GM21528 (cell line): ENCODE results near the gene DNAJC11.

ENCODE experiments used
- ATAC-seq: cut with Tn5 transposase; IDR thresholded peaks from one replicate; pipeline ENCODE4 v1.9.1; 2021; ENCODE audit warnings: mild to moderate bottlenecking, moderate library complexity; ENCODE audit not compliant: unreplicated experiment, low FRiP score

The DNAJC11 gene

DNA sequence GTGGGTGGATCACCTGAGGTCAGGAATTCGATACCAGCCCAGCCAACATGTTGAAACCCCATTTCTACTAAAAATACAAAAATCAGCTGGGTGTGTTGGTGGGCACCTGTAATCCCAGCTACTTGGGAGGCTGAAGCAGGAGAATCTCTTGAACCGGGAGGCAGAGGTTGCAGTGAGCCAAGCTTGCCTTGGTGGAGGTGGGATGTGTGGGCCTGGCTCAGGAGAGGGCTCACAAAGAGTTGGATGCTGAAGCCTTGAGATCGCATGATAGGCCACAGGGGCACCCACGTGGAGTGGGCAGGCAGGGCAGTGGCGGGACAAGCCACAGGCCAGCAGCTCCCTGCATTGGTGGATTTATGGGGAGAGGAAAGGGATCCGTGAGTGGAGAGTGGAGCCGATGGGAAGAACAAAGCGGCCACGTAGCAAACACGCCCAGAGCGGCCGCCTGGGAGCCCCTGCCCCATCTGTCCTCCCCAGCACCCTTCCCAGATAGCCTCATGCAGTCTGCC is 72.6 kb downstream of the DNAJC11 start:
- no peak for ATAC-seq

DNA sequence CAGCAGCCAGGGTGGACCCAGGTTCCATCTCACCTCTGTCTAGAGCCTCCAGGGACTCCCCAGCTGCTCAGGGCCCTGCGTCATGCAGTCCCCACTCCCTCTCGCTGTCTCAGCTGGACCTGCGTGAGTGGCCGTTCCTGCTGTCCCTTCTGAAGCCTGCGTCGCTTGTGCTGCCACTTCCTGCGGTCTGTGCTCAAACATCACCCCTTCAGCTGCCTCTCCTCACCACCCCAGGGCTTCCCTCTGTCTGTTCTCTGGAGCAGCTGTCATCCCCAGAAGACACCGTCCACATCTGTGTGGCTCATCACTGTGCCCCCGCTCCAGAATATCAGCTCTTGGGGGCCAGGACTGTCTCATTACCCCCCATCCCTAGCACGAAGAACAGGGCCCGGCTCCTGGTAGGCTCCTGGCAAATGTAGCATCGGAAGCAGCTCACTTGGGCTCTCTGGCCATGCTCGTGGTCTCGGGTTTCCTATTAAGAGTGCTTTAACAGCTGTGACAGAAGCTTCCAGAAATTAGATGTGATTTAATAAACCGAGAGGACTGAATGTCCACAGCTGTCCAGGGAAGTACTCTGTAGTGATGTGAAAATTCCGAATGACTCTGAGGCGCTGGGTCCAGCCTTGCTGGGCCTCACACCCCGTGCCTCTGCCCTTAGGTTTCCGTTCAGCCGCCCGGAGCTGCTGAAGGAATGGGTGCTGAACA is 73.6 kb downstream of the DNAJC11 start:
- ATAC-seq, result no peak

DNA sequence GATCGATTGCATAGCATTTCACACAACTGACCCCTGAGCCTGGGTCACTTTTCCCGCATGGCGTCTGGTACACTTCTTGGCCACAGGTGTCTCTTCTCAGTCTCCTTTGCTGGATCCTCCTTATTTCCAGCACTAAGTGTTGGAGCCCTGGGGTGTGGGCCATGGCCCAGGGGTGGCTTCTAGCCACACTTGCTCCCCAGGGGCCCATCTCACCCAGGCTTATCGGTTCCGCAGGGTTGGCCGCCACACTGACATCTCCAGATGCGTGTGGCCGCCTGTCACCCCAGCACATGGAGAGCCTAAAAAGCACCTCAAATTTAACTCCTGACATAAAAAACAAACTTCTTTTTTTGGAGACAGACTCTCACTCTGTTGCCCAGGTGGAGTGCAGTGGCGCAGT is 74.6 kb downstream of the DNAJC11 start:
- ATAC-seq, result no peak

DNA sequence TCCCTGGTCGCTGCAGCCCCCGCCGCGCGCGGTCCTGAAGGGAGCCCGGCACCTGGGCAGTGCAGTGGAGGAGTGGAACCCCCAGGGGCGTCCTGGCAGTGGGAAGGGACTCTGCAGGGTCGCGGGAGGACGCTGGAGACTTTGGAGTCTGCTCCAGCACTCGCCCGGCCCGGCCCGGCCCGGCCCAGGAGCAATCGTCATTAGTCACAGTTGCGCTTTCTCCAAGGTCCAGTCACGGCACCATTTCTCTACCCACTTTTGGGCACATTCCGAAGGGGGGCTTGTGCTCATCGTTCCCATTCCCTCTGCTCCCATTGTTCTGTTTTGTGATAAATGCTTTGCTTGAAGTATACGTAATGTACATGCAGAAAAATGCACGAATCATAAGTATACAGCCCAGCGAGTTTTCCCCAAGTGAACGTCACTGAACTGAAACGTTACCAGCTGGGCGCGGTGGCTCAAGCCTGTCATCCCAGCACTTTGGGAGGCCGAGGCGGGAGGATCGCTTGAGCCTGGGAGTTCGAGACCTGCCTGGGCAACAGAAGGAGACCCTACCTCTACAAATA is 75.9 kb downstream of the DNAJC11 start:
- ATAC-seq, result no peak

GRCh38 chr1:6624710-6625583 is 76.7 kb downstream of the DNAJC11 start, which contains the start of gene THAP3:
Gene THAP3, plus strand, starts transcription at chr1:6624868. Its CDS starts 351 bp downstream, at chr1:6625219.
- peak; percentile 85 for ATAC-seq

DNA sequence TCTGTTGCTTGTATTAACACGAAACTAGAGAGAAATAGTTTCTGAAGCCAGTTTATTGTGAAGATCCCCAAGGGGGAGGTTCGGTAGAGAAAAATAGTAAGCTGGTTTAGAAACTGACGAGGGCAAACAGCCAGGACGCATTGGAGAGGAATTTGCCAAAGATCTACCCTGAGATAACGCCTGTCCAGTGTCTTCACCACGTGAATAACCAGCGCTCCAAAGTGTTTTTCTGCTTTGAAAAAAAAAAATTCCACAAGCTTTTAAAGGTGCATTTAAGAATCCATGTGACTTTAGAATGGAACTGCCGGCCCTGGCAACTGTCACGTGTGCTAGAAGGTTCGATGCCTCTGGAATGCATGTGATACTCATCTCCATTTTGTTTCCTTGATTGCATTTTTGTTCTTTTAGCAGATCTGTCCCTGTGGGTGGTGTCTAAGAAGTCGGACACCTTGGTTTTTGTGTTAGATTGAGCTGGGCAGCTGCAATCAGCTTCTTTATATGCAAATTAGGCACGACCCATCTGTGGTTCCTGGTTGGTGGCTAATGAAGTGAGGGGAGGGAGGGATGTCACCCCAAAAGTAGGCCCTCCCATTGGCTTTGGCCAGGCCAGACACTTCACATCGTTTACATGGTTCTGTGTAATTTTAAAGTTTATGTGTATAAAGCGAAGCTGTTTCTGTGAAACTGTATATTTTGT is 78.2 kb downstream of the DNAJC11 start:
- no peak for ATAC-seq

DNA sequence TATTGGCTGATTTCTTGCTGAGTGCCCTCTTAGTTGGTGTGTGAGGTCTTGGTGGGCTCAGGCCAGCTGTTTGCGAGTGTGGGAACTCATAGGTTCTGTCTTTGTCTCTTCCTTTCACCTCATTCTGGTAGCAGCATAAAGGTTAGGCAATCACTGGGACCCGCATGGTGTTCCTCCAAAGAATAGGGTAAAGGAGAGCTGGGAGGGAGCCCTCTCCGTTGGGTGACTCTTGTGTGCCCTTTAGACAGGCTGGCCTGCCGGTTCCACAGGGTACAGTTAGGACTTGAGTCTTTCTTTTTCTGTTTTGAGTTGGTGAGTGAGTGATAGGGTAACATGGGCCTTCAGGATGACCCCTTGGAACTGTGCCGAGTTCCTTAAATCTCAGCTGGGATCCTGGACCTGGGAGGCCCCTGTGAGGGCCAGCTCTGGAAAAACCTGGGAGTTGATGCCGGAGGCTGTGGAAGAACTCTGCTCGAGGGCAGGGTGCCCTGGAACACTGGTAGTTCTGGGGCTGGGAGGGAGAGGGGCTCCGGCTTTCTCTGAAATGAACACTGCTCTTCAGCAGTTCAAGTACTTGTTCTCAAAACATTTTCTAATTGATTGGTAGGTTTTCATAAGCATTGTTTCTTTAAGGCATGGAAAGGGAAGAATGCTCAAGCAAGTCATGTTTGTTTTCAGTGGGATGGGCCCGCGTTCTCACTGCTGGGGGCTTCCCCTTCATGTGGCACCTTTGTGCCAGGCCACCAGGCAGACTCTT is 79.0 kb downstream of the DNAJC11 start:
- ATAC-seq, result no peak

- ATAC-seq, result no peak
Observed at GRCh38 chr1:6621429-6622391, 79.9 kb downstream of the DNAJC11 start.

DNA sequence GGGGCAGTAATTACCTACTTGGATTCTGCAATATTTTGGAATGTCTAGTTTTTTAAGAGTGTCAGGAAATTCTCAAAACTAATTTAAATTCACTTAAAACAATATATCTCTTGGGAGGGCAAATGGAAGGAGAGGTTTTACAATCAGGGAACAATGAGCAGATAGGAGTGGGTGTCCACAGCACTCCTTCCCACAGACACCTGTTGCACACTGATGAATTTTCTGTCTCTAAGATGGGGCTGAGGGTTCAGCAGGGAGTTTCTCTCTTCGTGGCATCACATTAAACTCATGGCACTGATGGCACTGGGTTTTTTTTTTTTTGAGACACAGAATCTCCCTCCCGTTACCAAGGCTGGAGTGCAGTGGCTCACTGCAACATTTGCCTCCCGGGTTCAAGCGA is 82.6 kb downstream of the DNAJC11 start:
- no peak for ATAC-seq

DNA sequence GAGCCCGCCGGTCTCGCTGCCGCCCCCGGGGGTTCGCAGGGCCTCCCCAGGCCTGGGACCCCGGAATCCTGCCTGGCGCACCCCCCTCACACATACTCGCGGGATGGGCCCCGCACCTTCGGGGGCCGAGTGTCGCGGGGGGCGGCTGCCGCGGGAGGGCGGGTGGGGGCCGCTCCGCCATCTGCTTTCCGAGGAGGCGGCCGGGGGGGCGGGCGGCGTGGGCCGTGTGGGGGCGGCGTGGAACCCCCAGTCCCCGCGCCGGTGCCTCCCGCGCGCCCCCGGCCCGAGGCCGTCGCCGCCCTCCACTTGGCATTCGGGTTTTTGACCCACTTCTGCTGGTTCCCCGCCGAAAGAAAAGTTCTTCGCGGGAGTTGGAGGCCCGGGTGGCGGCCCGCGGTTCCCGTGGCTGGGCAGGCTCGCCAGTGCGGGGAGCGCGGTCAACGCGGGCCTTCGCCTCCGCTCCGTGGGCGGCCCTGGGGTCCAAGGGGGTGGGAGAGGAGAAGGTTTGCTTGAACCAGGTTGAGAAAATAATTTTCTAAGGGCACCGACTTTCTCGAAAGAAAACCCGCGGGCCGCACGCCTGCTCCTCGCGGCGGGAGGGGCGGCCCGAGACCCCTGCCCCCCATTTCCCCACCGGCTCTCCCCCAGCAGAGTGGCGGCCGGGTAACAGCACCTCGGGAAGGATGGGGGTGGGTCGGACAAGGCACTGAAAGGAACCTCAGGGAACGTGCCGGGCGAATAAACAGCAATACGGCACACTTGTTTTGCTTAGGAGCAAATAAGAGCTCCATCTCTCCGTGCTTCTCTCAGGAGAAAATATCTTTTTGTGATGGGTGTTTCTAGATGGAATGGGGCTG is 86.5 kb downstream of the DNAJC11 start:
- no peak for ATAC-seq

- ATAC-seq, result no peak
Observed at GRCh38 chr1:6614019-6614928, 87.3 kb downstream of the DNAJC11 start.

GRCh38 chr1:6613361-6614018 is 88.1 kb downstream of the DNAJC11 start, which contains the start of gene PHF13:
Gene PHF13, plus strand, starts transcription at chr1:6613731. Its CDS starts 336 bp downstream, at chr1:6614067.
- peak; percentile 89 for ATAC-seq

DNA sequence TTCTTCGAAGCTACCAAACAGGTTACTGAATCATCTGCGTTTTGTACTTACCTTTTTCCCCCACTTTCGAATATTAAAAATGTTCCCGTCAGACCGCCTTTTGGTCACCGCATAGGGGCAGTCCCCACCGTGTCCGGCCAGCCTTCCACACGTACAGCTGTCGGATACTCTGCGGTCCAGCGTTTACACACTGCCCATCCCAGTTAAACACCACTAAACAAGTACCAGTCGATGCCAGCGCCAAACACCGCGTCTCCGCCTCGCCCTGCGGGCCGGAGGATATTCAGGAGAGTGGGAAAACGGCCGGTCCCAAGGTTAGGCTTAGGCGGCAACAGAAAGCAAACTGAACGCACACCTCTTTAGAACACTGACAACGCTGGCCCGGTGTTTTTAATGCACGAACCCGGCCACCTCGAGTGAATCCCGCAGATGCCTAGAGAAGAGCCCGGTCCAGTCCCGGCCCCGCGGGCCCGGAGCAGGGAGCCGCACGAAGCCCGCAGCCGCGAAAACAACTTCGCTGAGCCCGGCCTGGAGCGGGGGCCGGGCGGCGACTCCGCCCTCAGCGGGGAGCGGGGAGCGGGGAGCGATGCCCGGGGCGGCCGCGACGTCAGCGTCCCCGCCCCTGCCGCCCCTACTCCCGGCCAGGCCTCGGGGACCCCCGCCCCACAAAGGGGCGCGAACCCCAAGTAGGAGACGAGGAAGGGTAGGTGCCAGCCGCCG is 88.8 kb downstream of the DNAJC11 start:
- peak; percentile 36 for ATAC-seq

- ATAC-seq, result no peak
Observed at GRCh38 chr1:6603915-6604558, 97.6 kb downstream of the DNAJC11 start.
